ENCODE results near the gene APOM.

DNA sequence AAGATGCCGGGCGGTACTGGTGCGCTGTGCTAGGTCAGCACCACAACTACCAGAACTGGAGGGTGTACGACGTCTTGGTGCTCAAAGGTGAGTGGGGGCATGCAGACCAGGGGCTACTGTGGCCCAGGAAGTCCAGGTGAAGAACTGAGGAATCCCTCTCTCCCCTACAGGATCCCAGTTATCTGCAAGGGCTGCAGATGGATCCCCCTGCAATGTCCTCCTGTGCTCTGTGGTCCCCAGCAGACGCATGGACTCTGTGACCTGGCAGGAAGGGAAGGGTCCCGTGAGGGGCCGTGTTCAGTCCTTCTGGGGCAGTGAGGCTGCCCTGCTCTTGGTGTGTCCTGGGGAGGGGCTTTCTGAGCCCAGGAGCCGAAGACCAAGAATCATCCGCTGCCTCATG lies 52.0 kb downstream of the APOM start:
- TF ChIP-seq, protein P1, sequence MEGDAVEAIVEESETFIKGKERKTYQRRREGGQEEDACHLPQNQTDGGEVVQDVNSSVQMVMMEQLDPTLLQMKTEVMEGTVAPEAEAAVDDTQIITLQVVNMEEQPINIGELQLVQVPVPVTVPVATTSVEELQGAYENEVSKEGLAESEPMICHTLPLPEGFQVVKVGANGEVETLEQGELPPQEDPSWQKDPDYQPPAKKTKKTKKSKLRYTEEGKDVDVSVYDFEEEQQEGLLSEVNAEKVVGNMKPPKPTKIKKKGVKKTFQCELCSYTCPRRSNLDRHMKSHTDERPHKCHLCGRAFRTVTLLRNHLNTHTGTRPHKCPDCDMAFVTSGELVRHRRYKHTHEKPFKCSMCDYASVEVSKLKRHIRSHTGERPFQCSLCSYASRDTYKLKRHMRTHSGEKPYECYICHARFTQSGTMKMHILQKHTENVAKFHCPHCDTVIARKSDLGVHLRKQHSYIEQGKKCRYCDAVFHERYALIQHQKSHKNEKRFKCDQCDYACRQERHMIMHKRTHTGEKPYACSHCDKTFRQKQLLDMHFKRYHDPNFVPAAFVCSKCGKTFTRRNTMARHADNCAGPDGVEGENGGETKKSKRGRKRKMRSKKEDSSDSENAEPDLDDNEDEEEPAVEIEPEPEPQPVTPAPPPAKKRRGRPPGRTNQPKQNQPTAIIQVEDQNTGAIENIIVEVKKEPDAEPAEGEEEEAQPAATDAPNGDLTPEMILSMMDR (IDR thresholded peaks at IDR 0.05) = no peak
- TF ChIP-seq EZH2phosphoT487 (IDR thresholded peaks at IDR 0.05) (no peak), EZH2 (IDR thresholded peaks at IDR 0.05) (no peak)
